Measurements from ENCODE around the gene GPR139.

GPR139 gene

DNA sequence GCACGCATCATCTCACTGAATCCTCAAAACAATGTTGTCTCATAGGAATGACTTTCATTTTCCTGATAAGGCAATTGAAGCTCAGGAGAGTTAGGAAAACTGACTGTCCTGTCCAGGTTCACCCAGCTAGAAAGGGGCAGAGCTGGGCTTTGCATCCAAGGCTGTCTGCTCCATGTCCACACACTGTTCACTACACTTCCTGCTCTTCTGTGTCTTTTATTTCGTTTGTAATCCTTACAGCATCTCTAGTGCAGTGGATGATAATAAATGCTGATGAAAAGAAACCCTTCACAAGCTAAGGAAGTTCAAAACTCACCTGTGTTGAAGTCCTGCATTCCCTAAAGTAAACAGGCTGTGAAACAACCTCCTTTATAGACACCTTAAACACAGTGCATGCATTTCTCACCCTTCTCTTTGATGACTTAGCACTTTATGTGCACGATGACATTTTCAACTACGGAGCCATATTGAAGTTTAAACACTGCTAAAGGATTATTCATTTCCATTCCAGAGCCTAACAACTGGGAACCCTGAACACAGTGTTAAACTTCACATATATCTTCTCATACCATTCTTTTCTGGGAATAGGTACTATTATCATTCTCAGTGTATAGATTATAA, 31.0 kb upstream of the GPR139 start:
- TF ChIP-seq NFIC (IDR thresholded peaks at IDR 0.05) (no peak), CEBPB (IDR thresholded peaks at IDR 0.05) (no peak), FOXM1 (IDR thresholded peaks at IDR 0.05; ENCODE audit: borderline replicate concordance, low read depth) (no peak), EP300 (IDR thresholded peaks at IDR 0.05; ENCODE audit: borderline replicate concordance) (no peak), RAD21 (IDR thresholded peaks at IDR 0.05; ENCODE audit: low read depth) (no peak), YY1 (IDR thresholded peaks at IDR 0.05; ENCODE audit: low read depth) (no peak), ZBTB7A (IDR thresholded peaks at IDR 0.05; ENCODE audit: low read depth) (no peak), TAF1 (IDR thresholded peaks at IDR 0.05; ENCODE audit: low read depth) (no peak), CREB1 (IDR thresholded peaks at IDR 0.05; ENCODE audit: low read depth) (no peak), TEAD4 (IDR thresholded peaks at IDR 0.05) (no peak), TCF12 (IDR thresholded peaks at IDR 0.05; ENCODE audit: low read depth) (no peak), EGR1 (IDR thresholded peaks at IDR 0.05) (no peak)
- TF ChIP-seq, protein P1, sequence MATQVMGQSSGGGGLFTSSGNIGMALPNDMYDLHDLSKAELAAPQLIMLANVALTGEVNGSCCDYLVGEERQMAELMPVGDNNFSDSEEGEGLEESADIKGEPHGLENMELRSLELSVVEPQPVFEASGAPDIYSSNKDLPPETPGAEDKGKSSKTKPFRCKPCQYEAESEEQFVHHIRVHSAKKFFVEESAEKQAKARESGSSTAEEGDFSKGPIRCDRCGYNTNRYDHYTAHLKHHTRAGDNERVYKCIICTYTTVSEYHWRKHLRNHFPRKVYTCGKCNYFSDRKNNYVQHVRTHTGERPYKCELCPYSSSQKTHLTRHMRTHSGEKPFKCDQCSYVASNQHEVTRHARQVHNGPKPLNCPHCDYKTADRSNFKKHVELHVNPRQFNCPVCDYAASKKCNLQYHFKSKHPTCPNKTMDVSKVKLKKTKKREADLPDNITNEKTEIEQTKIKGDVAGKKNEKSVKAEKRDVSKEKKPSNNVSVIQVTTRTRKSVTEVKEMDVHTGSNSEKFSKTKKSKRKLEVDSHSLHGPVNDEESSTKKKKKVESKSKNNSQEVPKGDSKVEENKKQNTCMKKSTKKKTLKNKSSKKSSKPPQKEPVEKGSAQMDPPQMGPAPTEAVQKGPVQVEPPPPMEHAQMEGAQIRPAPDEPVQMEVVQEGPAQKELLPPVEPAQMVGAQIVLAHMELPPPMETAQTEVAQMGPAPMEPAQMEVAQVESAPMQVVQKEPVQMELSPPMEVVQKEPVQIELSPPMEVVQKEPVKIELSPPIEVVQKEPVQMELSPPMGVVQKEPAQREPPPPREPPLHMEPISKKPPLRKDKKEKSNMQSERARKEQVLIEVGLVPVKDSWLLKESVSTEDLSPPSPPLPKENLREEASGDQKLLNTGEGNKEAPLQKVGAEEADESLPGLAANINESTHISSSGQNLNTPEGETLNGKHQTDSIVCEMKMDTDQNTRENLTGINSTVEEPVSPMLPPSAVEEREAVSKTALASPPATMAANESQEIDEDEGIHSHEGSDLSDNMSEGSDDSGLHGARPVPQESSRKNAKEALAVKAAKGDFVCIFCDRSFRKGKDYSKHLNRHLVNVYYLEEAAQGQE (IDR thresholded peaks at IDR 0.05; ENCODE audit: low read depth) = no peak
- TF ChIP-seq, protein P2, sequence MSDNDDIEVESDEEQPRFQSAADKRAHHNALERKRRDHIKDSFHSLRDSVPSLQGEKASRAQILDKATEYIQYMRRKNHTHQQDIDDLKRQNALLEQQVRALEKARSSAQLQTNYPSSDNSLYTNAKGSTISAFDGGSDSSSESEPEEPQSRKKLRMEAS (IDR thresholded peaks at IDR 0.05) = no peak
- TF ChIP-seq, protein P3, sequence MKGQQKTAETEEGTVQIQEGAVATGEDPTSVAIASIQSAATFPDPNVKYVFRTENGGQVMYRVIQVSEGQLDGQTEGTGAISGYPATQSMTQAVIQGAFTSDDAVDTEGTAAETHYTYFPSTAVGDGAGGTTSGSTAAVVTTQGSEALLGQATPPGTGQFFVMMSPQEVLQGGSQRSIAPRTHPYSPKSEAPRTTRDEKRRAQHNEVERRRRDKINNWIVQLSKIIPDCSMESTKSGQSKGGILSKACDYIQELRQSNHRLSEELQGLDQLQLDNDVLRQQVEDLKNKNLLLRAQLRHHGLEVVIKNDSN (IDR thresholded peaks at IDR 0.05) = no peak

DNA sequence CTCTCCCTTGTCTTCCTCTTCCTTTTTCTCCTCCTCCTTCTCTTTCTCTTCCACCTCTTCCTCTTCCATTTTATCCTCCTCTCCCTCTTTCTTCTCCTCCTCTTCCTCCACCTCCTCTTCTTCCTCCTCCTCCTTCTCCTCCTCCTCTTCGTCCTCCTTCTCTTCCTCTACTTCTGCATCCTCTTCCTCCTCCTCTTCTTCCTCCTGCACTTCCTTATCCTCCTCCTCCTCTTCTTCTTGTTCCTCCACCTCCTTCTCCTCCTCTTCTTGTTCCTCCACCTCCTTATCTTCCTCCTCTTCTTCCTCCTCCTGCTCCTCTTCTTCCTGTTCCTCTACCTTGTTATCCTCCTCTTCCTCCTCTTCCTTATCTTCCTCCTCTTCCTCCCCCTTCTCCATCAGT, 28.8 kb upstream of the GPR139 start:
- TF ChIP-seq RAD21 (IDR thresholded peaks at IDR 0.05; ENCODE audit: low read depth) (no peak), YY1 (IDR thresholded peaks at IDR 0.05; ENCODE audit: low read depth) (no peak), EGR1 (IDR thresholded peaks at IDR 0.05) (no peak), ZBTB7A (IDR thresholded peaks at IDR 0.05; ENCODE audit: low read depth) (no peak), TEAD4 (IDR thresholded peaks at IDR 0.05) (no peak), EP300 (IDR thresholded peaks at IDR 0.05; ENCODE audit: borderline replicate concordance) (no peak), CEBPB (IDR thresholded peaks at IDR 0.05) (no peak), TCF12 (IDR thresholded peaks at IDR 0.05; ENCODE audit: low read depth) (no peak), TAF1 (IDR thresholded peaks at IDR 0.05; ENCODE audit: low read depth) (no peak), CREB1 (IDR thresholded peaks at IDR 0.05; ENCODE audit: low read depth) (no peak), FOXM1 (IDR thresholded peaks at IDR 0.05; ENCODE audit: borderline replicate concordance, low read depth) (no peak), NFIC (IDR thresholded peaks at IDR 0.05) (no peak)
- TF ChIP-seq, protein P2 (IDR thresholded peaks at IDR 0.05) = no peak
- TF ChIP-seq, protein P1 (IDR thresholded peaks at IDR 0.05; ENCODE audit: low read depth) = no peak
- TF ChIP-seq, protein P3 (IDR thresholded peaks at IDR 0.05) = no peak

DNA sequence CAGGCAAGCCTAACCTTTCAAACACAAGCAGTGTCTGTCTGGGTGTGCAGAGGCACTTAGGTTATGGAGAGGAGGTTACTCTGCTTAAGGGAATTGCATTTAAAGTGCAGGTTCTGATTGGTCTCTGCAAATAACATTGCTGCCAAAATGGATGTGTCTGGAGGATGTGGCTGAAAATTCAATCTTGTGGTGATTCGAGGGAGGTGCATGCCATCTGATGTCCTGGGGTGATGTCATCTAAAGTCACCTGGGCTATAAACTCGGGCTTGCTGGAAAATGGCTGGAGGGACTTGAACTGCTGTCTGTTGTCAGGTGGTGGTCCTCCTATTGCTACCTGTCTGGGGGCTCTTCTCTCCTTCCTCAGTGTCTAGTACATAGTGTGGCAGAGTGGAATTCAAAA, 28.3 kb upstream of the GPR139 start:
- TF ChIP-seq TCF12 (IDR thresholded peaks at IDR 0.05; ENCODE audit: low read depth) (no peak), CREB1 (IDR thresholded peaks at IDR 0.05; ENCODE audit: low read depth) (no peak)
- TF ChIP-seq, protein P1 (IDR thresholded peaks at IDR 0.05; ENCODE audit: low read depth) = no peak

DNA sequence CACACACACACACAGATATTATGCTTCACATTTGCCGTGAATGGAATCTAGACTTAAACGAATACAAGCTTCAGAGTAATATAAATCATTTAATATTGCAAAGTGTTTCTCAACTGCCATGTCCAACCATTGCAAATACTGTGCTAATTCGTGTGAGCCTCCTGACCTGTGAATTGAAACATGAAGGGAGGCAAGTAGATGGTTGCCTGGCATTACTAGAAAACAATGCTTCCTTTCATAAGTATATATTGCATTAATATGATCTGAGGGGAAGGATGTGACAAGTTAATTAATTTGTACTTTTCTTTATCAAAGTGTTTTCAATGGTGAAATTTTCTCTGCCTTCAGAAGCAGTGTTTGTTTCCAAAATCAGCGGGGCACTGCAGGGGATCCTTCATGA, 25.7 kb upstream of the GPR139 start:
- TF ChIP-seq RAD21 (IDR thresholded peaks at IDR 0.05; ENCODE audit: low read depth) (no peak), EGR1 (IDR thresholded peaks at IDR 0.05) (no peak), CREB1 (IDR thresholded peaks at IDR 0.05; ENCODE audit: low read depth) (no peak), TAF1 (IDR thresholded peaks at IDR 0.05; ENCODE audit: low read depth) (no peak), CEBPB (IDR thresholded peaks at IDR 0.05) (no peak), NFIC (IDR thresholded peaks at IDR 0.05) (no peak), TCF12 (IDR thresholded peaks at IDR 0.05; ENCODE audit: low read depth) (no peak), YY1 (IDR thresholded peaks at IDR 0.05; ENCODE audit: low read depth) (no peak), ZBTB7A (IDR thresholded peaks at IDR 0.05; ENCODE audit: low read depth) (no peak), FOXM1 (IDR thresholded peaks at IDR 0.05; ENCODE audit: borderline replicate concordance, low read depth) (no peak)
- TF ChIP-seq, protein P1 (IDR thresholded peaks at IDR 0.05; ENCODE audit: low read depth) = no peak
- TF ChIP-seq, protein P3 (IDR thresholded peaks at IDR 0.05) = no peak
- TF ChIP-seq, protein P2 (IDR thresholded peaks at IDR 0.05) = no peak

Data from Ishikawa (cell line).